ENCODE data around the gene GAS2L1. TPM values are rescaled to one million over a fixed set of nuclear protein-coding genes. Genes with fewer than 3 reads are reported as not detected.
"Not testable (repeated sequence)": the region's sequence is repeated elsewhere in the genome, so short reads cannot be mapped to it uniquely, and the experiment has no call there.

The GAS2L1 gene

GRCh38 chr22:29353860-29354259, 47.4 kb downstream of the GAS2L1 start:
- Histone ChIP-seq H2AK5ac (ENCODE audit: low read length, severe bottlenecking) (no peak overlapping the region), H3K23ac (ENCODE audit: low read length in 2 of 2) (no peak overlapping the region), H3K4me2 (ENCODE audit: low read length, poor library complexity, severe bottlenecking) (no peak overlapping the region), H3K14ac (ENCODE audit: low read length in 2 of 2) (no peak overlapping the region), H3K4me3 (ENCODE audit: insufficient read depth in 1 of 2, low read depth in 1 of 2, low read length in 2 of 2) (no peak overlapping the region), H3K27me3 (ENCODE audit: control insufficient read depth in 1 of 2, insufficient read depth in 1 of 2, low read length in 2 of 2) (no peaks in the 10 kb centered on the region), H2BK5ac (ENCODE audit: low read depth, low read length, poor library complexity, severe bottlenecking) (no peak overlapping the region), H3K9ac (ENCODE audit: low read length) (no peak overlapping the region), H3K18ac (ENCODE audit: low read depth in 1 of 2, low read length in 2 of 2) (no peak overlapping the region), H2AFZ (ENCODE audit: low read depth, low read length) (no peak overlapping the region), H3K9me3 (ENCODE audit: control insufficient read depth, low read length) (no peaks in the 10 kb centered on the region), H4K91ac (ENCODE audit: low read length) (no peak overlapping the region), H2BK120ac (ENCODE audit: low read depth, low read length) (no peak overlapping the region), H2BK12ac (ENCODE audit: low read length in 2 of 2) (no peak overlapping the region), H3K36me3 (ENCODE audit: control insufficient read depth in 1 of 2, insufficient read depth in 2 of 2, low read depth in 1 of 2, low read length in 2 of 2) (peaks cover 87 to 89% of the 10 kb centered on the region in 2 experiments), H3K4ac (ENCODE audit: low read depth in 1 of 2, low read length in 2 of 2) (no peak overlapping the region), H4K8ac (ENCODE audit: low read length) (no peak overlapping the region), H3K27ac (ENCODE audit: low read length, poor library complexity, severe bottlenecking) (no peak overlapping the region), H3K4me1 (ENCODE audit: control insufficient read depth, insufficient read depth, low read depth, low read length) (peaks cover 3% of the 10 kb centered on the region), H3K79me1 (replicated peaks; ENCODE audit: low read length, poor library complexity, severe bottlenecking) (peaks cover 12% of the 10 kb centered on the region), H2BK15ac (ENCODE audit: low read depth, poor library complexity, severe bottlenecking) (no peak overlapping the region)
- 97% methylated on average over 8 of the region's 8 CpGs for WGBS
- no peak for DNase-seq

GRCh38 chr22:29357193-29357890, 50.9 kb downstream of the GAS2L1 start:
- WGBS: 98% methylated on average over 10 of the region's 12 CpGs
- not testable (repeated sequence) for DNase-seq

GRCh38 chr22:29359469-29359868, 53.0 kb downstream of the GAS2L1 start:
- WGBS: 50% methylated on average over 9 of the region's 9 CpGs
- no peak overlapping the region for H2AFZ ChIP-seq (ENCODE audit: low read depth, low read length)
- H3K9ac ChIP-seq (ENCODE audit: low read length): no peak overlapping the region
- H4K8ac ChIP-seq (ENCODE audit: low read length): peak overlapping the region; percentile 1
- H3K14ac ChIP-seq (ENCODE audit: low read length in 2 of 2): no peak overlapping the region
- H3K4ac ChIP-seq (ENCODE audit: low read depth in 1 of 2, low read length in 2 of 2): no peak overlapping the region
- no peaks in the 10 kb centered on the region for H3K9me3 ChIP-seq (ENCODE audit: control insufficient read depth, low read length)
- H2BK120ac ChIP-seq (ENCODE audit: low read depth, low read length): no peak overlapping the region
- no peak overlapping the region for H3K4me3 ChIP-seq (ENCODE audit: insufficient read depth in 1 of 2, low read depth in 1 of 2, low read length in 2 of 2)
- no peak overlapping the region for H3K27ac ChIP-seq (ENCODE audit: low read length, poor library complexity, severe bottlenecking)
- peaks cover 45 to 52% of the 10 kb centered on the region in 2 experiments for H3K36me3 ChIP-seq (ENCODE audit: control insufficient read depth in 1 of 2, insufficient read depth in 2 of 2, low read depth in 1 of 2, low read length in 2 of 2)
- H2AK5ac ChIP-seq (ENCODE audit: low read length, severe bottlenecking): no peak overlapping the region
- H3K18ac ChIP-seq (ENCODE audit: low read depth in 1 of 2, low read length in 2 of 2): no peak overlapping the region
- H3K4me2 ChIP-seq (ENCODE audit: low read length, poor library complexity, severe bottlenecking): no peak overlapping the region
- H2BK15ac ChIP-seq (ENCODE audit: low read depth, poor library complexity, severe bottlenecking): no peak overlapping the region
- no peak overlapping the region for H3K23ac ChIP-seq (ENCODE audit: low read length in 2 of 2)
- H3K79me1 ChIP-seq (replicated peaks; ENCODE audit: low read length, poor library complexity, severe bottlenecking): peaks cover 13% of the 10 kb centered on the region
- H2BK12ac ChIP-seq (ENCODE audit: low read length in 2 of 2): no peak overlapping the region
- H4K91ac ChIP-seq (ENCODE audit: low read length): no peak overlapping the region
- H2BK5ac ChIP-seq (ENCODE audit: low read depth, low read length, poor library complexity, severe bottlenecking): no peak overlapping the region
- DNase-seq: peak; percentile 70
- no peaks in the 10 kb centered on the region for H3K27me3 ChIP-seq (ENCODE audit: control insufficient read depth in 1 of 2, insufficient read depth in 1 of 2, low read length in 2 of 2)
- no peaks in the 10 kb centered on the region for H3K4me1 ChIP-seq (ENCODE audit: control insufficient read depth, insufficient read depth, low read depth, low read length)

More at GRCh38 chr22:29357193-29357890, 50.9 kb downstream of the GAS2L1 start:
- H3K23ac ChIP-seq (ENCODE audit: low read length in 2 of 2); H3K27ac ChIP-seq (ENCODE audit: low read length, poor library complexity, severe bottlenecking); H3K14ac ChIP-seq (ENCODE audit: low read length in 2 of 2); H2AK5ac ChIP-seq (ENCODE audit: low read length, severe bottlenecking); H3K4me3 ChIP-seq (ENCODE audit: insufficient read depth in 1 of 2, low read depth in 1 of 2, low read length in 2 of 2); H3K4ac ChIP-seq (ENCODE audit: low read depth in 1 of 2, low read length in 2 of 2); H2AFZ ChIP-seq (ENCODE audit: low read depth, low read length); H3K9ac ChIP-seq (ENCODE audit: low read length); H3K4me2 ChIP-seq (ENCODE audit: low read length, poor library complexity, severe bottlenecking); H2BK12ac ChIP-seq (ENCODE audit: low read length in 2 of 2); H4K8ac ChIP-seq (ENCODE audit: low read length); H4K91ac ChIP-seq (ENCODE audit: low read length); H2BK5ac ChIP-seq (ENCODE audit: low read depth, low read length, poor library complexity, severe bottlenecking); H3K27me3 ChIP-seq (ENCODE audit: control insufficient read depth in 1 of 2, insufficient read depth in 1 of 2, low read length in 2 of 2); H3K9me3 ChIP-seq (ENCODE audit: control insufficient read depth, low read length); H3K18ac ChIP-seq (ENCODE audit: low read depth in 1 of 2, low read length in 2 of 2); H2BK15ac ChIP-seq (ENCODE audit: low read depth, poor library complexity, severe bottlenecking); H3K4me1 ChIP-seq (ENCODE audit: control insufficient read depth, insufficient read depth, low read depth, low read length); H2BK120ac ChIP-seq (ENCODE audit: low read depth, low read length): not testable (repeated sequence)
- Histone ChIP-seq H3K36me3 (ENCODE audit: control insufficient read depth in 1 of 2, insufficient read depth in 2 of 2, low read depth in 1 of 2, low read length in 2 of 2) (peaks cover 64 to 69% of the 10 kb centered on the region in 2 experiments), H3K79me1 (replicated peaks; ENCODE audit: low read length, poor library complexity, severe bottlenecking) (peaks cover 13% of the 10 kb centered on the region)

Small RNA genes within 50 kb of the gene (small RNA-seq; reads per million reads assigned to genes)
- gene MIR3653 (ENCODE audit: low read depth): not detected
